NCI-H446 treated with DMSO at 0.1 percent for 48 hours (cell line): ENCODE results near the gene CHST3.
"Not testable (repeated sequence)": the region's sequence is repeated elsewhere in the genome, so short reads cannot be mapped to it uniquely, and the experiment has no call there.

ENCODE experiments used
- DNase-seq: peaks from one replicate; lab custom pipeline; 2025; lab: John Stamatoyannopoulos, UW

The CHST3 gene

DNA sequence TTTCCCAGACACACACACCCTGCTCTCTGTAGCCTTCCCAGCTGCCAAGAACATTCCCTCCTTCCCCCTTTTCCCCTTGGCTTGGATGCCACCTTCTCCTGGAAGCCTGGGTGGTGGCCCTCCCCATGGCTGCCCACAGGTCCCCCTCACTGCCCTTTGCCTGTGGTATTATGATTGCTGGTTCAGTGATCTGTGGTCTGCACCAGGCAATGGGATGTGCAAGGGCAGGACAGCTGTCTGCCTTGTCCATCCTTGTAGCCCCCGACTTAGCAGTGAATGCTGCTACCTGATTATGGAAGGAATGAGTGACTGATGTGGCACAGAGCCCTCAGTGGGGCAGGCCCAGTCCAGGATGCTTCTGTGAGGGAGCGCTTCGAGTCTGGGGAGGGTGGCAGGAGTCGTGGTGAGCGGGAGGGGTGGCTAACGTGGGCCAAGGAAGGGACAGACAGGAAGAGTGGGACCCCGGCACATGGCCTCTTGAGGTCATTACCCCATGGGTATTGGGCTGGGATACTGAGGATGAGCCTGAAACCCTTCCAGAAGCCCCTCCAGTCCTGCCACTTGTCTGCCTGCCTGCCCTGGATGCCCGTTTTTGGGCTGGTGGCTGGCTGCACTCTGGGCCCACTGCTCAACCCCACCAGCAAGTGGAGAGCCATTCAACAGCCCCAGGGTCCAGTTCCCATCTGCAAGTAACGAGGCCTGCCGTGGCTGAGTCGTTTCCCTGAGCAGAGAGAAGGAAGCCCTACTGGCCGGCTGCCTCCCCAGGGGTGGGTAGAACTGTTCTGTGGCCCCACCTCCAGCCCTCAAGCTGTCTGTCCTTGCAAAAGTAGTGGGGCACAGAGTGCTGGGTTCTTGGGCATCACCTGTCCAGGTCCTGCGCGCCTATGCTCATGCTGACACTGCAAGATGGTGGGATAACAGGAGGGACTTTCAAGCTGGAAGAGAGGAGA lies 8.8 kb downstream of the CHST3 start:
- no peak for DNase-seq

DNA sequence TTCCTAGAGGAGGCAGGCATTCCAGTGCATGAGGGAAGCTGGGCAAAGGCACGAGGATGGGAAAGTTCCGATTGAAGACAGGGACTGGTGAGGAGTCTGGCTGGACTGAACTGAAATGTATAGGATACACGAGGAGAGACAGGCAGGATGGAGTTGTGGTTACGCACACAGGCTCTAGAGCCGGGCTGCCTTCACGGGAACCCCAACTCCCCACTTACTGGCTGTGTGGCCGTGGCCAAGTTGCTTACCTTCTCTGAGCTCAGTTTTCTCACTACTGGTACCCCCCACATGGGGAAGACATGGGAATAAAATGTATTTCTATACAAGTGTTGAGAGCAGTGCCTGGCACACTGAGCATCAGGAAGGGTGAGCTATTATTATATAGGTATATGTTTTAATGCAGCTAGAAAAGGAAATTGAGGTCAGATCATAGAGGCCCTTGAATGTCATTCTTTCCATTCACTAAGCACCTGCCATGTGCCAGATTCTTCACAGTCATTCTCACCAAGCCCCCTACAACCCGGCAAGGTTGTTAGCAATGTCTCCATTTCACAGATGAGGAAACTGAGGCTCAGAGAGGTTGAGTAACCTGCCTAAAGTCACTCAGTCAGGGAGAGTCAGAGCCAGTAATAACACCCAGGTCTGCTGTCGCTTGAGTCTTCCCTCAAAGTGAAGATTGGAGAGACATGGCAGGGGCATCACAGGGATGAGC lies 9.7 kb downstream of the CHST3 start:
- DNase-seq, result no peak

DNA sequence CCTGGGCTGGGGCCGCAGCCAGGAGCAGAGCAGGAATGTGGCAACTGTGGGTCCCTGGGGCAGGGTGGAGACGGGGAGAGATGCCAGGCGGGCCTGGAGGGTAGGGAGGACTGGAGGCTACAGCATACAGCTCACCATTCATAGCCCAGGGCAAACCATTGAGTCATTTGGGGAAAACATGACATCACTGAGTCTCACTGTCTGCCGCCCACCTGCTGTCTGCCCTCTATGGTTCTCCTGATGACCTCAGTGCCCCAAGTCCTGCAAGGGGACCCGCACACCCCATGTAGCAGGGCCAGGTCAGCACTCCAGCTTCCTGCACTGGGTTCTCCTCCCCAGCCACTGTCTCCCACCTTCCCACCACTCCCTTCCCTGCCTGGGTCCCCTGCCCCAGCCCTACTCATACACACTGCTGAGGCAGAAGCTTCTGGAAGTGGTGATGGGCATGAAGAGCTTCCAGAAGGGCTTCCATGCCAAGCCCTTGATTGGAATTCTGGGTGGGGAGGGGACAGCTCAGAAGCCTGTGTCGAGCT lies 10.4 kb downstream of the CHST3 start:
- no peak for DNase-seq

GRCh38 chr10:71975087-71975870 lies 11.1 kb downstream of the CHST3 start:
- DNase-seq, result no peak

GRCh38 chr10:71975871-71976725 lies 11.9 kb downstream of the CHST3 start:
- no peak for DNase-seq

DNA sequence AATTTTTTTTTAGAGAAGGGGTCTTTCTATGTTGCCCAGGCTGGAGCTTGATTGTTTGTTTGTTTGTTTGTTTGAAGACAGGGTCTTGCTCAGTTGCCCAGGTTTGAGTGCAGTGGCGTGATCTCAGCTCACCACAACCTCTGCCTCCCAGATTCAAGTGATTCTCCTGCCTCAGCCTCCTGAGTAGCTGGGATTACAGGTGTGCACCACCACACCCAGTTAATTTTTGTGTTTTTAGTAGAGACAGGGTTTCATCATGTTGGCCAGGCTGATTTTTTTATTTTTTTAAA lies 13.4 kb downstream of the CHST3 start:
- DNase-seq, result not testable (repeated sequence)

DNA sequence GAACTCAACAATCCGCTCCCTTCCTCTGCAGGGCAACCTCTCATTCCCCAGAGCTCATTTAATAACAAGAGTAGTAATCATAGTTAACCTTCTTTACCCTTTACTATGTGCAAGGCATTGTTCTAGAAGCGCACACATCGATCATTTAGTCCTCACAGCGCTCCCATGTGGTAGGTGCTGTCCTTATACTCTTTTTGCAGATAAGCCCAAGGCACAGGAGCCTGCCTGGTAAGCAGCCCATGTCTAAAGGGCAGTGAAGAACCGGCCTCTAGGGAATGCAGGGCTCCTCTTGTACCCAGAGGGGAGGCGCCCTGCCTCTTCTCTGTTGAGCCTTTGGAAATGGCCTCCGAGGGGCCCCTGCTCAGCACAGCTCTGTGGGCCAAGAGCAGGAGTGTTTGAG lies 14.3 kb downstream of the CHST3 start:
- no peak for DNase-seq

DNA sequence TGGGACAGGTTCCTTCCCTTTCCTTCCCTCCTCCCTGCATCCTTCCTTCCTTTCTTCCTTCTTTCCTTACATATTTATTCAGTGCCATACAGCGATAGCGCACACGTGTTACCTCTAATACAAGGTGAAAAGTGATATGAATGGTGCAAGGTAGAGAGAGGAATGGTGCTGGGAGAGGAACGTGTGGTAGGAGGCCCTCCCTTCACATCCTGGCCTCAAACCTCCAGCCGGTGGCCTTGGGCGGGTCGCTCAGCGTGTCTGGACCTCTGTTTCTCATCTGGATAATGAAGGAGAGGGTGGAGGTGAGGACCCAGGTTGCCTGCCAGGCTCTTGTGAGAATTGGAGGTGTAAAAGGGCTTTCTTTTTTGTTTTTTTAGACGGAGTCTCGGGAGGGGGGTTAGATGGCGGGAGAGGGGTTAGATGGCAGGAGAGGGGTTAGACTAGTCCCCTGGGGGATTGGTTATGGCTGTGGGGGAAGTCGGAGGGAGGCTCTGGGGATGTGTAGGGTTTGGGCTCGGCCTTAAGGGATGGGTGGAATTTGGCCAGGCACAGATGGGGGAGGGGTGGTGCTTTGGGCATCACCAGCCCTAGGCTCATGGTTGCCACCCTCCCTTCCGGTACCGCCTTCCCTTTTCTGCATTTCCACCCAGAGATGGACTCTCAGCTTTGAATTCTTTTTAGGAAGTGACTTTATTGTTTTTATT lies 14.9 kb downstream of the CHST3 start:
- DNase-seq, result no peak

DNA sequence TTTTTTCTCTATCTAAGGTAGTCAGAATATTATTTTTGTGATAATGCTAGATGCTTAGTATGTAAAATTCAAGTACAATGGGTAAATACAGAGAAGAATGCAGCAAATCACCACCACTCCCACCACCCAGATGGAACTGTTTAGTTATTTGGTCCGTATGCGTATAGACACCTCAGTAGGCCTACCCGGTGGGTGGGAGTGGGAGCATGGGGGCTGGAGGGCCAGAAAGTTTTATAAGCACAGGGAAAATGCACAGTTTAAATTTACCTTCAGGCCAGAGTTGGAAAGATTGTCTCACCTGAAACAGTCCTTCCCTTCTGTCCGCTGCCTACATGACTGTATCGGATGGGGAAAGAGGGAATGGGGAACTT lies 15.5 kb downstream of the CHST3 start:
- no peak for DNase-seq

DNA sequence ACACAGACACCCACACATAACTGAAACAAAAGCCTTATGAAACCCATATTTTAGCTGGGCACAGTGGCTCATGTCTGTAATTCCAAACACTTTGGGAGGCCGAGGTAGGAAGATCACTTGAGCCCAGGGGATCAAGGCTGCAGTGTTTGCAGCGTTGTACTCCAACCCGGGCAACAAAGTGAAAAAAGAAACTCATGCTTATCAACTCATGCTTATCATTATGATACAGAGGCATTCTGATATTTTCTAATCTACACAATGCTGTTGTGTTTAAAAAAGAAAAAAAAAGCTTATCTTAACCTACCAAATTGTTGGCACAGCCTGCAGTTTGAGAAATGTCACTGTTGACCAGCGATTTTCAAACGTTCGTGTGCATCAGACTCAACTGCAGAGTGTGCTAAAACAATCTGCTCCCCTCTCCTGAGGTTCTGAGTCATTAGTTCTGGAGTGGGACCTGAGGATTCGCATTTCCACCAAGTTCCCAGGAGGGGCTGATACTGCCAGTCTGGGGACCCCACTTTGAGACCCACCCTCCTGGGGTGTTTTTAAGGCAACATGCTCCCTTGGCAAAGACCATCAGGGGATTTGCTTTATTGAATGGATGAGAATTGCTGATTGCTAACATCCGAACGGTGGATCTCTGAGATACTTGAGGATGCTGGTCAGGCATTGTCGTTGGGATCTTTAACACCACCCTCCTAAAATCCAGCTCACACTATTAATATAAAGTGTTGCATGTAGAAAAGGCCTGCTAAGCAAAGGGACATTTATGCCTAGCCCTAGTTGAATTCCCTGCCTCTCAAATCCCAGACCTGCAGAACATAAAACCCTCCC lies 16.2 kb downstream of the CHST3 start:
- no peak for DNase-seq

DNA sequence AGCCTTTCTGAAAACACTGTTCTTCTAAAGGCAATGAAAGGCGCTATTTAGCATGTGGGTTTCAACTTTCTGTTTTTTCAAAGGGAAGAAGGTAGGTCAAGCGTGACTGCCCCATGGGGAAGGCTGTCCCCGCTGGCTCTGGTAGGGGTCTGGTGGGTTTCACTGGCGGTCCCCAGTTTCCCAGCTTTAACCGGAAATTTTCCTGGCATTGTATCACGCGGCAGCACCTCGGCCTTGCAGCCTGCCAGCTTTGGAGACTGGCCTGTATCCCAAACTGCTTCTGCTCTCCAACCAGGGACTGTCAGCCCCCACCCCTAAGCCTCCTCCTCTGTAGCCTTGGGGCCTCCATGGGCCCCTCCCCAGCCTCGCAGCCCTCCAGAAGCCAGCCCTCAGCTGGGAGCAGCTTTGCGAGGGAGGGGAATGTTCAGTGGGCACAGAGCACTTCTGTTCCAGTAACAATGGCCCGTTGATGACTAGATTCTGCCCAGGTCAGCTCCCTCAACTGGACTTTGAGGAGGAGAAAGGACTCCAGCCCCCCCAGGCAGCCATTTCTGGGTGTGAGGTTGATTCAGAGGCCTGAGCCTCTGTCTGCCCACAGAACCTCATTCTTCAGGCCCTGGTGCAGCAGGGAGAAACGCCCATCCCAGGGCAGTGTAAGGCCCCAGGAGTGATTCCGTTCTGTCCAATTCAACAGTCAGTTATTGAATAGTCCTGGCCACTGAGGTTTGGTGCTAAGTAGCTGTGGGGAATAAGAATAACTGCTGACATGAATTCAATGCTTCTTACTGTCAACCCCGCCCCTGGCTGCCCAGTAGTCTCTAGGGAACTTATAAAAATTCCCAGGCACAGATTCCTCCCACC lies 17.1 kb downstream of the CHST3 start:
- DNase-seq, result no peak

DNA sequence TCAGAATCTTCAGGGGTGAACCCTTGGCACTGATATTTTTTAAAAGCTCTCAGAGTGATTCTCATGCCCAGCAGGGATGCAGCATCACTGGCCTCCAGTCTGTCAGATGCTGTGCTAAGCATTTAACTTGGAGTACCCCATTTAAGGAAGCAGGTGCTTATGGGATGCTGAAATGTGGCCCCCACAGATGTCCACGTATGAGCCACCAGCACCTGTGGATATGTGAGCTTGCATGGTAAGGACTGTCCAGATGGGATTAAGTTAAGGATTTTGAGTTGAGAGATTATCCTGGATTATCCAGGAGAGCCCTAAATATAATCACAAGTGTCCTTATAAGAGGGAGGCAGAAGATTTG lies 17.7 kb downstream of the CHST3 start:
- DNase-seq, result no peak

DNA sequence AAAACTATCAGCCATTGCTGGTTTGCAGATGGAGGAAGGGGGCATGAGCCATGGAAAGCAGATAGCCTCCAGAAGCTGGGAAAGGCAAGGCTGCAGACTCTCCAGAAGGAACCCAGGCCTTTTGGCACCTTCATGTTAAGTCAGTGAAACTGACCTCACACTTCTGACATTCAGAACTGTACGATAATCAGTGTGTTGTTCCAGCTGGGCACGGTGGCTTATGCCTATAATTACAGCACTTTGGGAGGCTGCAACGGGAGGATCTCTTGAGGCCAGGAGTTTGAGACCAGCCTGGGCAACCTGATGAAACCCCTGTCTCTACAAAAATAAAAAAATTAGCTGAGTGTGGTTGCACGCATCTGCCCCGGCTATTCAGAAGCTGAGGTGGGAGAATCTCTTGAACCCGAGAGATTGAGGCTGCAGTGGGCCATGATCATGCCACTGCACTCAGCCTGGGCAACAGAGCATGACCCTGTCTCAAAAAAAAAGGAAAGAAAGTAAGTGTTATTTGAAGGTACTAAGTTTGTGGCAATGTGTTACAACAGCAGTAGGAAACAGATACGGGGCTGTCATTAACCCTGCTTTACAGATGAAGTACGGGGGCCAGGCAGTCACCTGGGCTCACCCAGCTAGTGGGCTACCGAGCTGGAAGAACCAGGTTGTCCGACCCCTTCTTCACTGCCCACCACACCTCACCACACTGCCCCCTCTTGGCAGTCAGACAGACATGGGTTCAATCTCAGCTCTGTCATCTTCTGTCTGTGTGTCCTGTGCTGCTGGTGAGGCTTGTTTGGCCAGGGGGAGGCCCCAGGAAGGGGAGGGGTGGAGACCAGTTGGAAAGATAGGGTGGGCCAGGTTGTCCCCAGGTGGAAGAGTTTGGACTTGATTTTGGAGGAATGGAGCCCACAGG lies 18.3 kb downstream of the CHST3 start:
- DNase-seq, result no peak

GRCh38 chr10:71984126-71984808 lies 20.1 kb downstream of the CHST3 start:
- DNase-seq, result no peak

DNA sequence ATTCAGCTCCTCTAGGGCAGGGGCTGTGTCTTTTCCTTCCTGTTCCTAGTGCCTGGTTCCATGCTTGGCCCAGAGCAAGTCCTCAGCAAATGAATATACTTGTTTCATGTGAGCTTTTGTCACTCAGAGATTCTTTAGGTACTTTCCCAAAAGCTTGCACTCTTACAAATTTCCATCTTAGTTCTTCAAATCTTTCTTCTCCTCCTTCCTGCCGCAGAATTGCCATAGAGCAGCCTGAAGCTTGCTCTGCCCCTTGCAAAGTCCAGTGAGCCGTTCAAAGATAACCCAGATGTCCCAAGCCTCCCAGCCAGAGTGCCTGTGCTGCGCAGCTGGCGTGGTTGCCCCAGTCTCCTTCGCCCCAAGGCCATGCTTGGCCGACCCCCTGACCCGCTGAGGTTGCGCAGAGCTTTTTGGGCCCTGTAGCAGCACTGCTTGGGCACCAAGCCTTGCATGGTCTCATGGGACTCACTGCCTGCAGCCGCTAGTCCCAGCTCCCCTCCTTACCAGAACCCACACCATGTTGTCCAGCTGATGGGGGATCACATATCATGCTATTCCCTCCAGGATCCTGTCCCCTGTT lies 20.7 kb downstream of the CHST3 start:
- DNase-seq, result no peak

DNA sequence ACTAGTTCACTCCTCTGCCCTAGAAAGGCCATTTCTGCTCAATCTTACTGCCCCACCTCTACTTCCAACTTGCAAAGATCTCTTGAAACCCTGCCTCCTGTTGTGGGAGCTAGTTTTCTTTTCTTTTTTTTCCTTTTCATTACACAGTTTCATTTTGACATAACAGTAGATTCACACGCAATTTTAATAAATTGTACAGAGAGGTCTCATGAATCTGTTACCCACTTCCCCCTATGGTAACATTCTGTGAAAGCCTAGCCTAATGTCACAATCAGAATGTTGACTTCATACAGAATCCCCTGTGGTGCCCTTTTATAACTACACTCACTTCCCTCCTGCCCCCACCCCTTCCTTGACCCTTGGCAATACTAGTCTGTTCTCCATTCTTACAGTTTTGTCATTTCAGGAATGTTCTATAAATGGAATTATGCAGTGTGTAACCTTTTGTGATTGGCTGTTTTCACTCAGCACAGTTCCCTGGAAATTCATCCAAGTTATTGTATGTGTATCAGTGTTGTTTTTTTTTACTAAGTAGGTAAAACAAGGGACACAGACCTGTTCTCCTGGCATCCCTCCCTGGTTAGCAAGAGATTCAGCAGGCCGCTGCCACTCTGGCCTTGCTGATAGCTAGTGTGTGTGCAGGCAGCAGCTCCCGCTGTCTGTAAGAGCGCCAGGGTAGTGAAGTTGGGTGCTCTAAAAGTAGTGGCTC lies 21.5 kb downstream of the CHST3 start:
- DNase-seq, result no peak
